Gastrocnemius medialis (tissue), 4 donors: ENCODE results near the gene FLT3. TPM values are rescaled to one million over a fixed set of nuclear protein-coding genes. Genes with fewer than 3 reads are reported as not detected.
"Not testable (repeated sequence)": the region's sequence is repeated elsewhere in the genome, so short reads cannot be mapped to it uniquely, and the experiment has no call there.

Experiments
- ATAC-seq, 2 donors: fragments of 150-250 bp; one replicate each; pipeline ENCODE4 v1.9.1; 2016
- DNase-seq, 2 donors: peaks; one replicate each; pipeline ENCODE4 v3.0.0-alpha.2; 2019
- H3K27ac ChIP-seq, 4 donors: fragments of 200-600 bp; sonication (generic); 1 replicate in 1 of 4; 2 replicates in 3 of 4; pipeline ENCODE4 v1.5.1; 2016 to 2018; ENCODE audit warnings: mild to moderate bottlenecking in 2 of 4, moderate library complexity in 1 of 4
- H3K27me3 ChIP-seq, 3 donors: fragments of 200-600 bp; sonication (generic) in 2 of 3; 1 replicate in 1 of 3; 2 replicates in 2 of 3; pipeline versions ENCODE4 v1.5.1 to v1.6.0; 2016 to 2019; ENCODE audit warnings: mild to moderate bottlenecking in 1 of 3, moderate library complexity in 1 of 3
- H3K36me3 ChIP-seq, 2 donors: fragments of 200-600 bp; sonication (generic) in 1 of 2; one replicate each; pipeline ENCODE4 v1.5.1; 2017 to 2018
- H3K4me1 ChIP-seq, 2 donors: fragments of 200-600 bp; sonication (generic) in 1 of 2; one replicate each; pipeline ENCODE4 v1.5.1; 2016 to 2017; ENCODE audit warnings: mild to moderate bottlenecking in 2 of 2
- H3K4me3 ChIP-seq, 4 donors: fragments of 200-600 bp; sonication (generic) in 3 of 4; 1 replicate in 1 of 4; 2 replicates in 3 of 4; pipeline ENCODE4 v1.5.1; 2016 to 2019; ENCODE audit warnings: mild to moderate bottlenecking in 2 of 4
- H3K9me3 ChIP-seq, 3 donors: fragments of 200-600 bp; sonication (generic) in 2 of 3; 1 replicate in 1 of 3; 2 replicates in 2 of 3; pipeline ENCODE4 v1.5.1; 2016 to 2019
- CTCF ChIP-seq, 5 experiments: fragments of 450-650 bp in 3 of 5; fragments of 200-600 bp in 2 of 5; sonication (generic) in 2 of 5; IDR thresholded peaks in 4 of 5; conservative IDR thresholded peaks in 1 of 5; 1 replicate in 4 of 5; 2 replicates in 1 of 5; pipeline ENCODE4 v1.5.1; 2016 to 2019; ENCODE audit warnings: antibody characterized with exemption in 5 of 5, mild to moderate bottlenecking in 3 of 5, moderate library complexity in 3 of 5
- POLR2A ChIP-seq, 2 donors: fragments of 450-650 bp; IDR thresholded peaks; one replicate each; pipeline ENCODE4 v1.6.1; 2017; ENCODE audit warnings: antibody characterized with exemption in 2 of 2, mild to moderate bottlenecking in 2 of 2, moderate library complexity in 2 of 2
- in situ Hi-C, 4 donors: fragments of 200-750 bp; cut with MboI; loops; one replicate each; pipeline versions ENCODE4 v1.15.0 to v1.8.0; 2017; ENCODE audit warnings: low sequenced_read_pairs in 4 of 4
- intact Hi-C: fragments of 100-400 bp; cut with DNase I; formaldehyde crosslinking; loops from one replicate; pipeline ENCODE4 v1.15.1; 2023; ENCODE audit warnings: low total_unique reads
- total RNA-seq, 4 donors: library from RNA; depleted of rRNA; stranded (reverse); fragments of >200 nt; gene quantifications; one replicate each; pipeline versions ENCODE4 v1.1.0 to v1.2.3, GENCODE V29; 2016

Gene FLT3
- total RNA-seq, 4 donors from 2014 or later, result 0.22 to 0.92 (median 0.37) TPM

GRCh38 chr13:28117689-28118377 is 17.5 kb upstream of the FLT3 start:
- Histone ChIP-seq H3K27me3 (no peaks in the 10 kb centered on the region), H3K4me1 (no peaks in the 10 kb centered on the region), H3K4me3 (no peak overlapping the region), H3K9me3 (no peaks in the 10 kb centered on the region), H3K27ac (no peak overlapping the region), H3K36me3 (no peaks in the 10 kb centered on the region)
- TF ChIP-seq CTCF (IDR thresholded peaks at IDR 0.05 in 4 of 5, conservative IDR thresholded peaks at IDR 0.05 in 1 of 5) (no peak), POLR2A (IDR thresholded peaks at IDR 0.05) (no peak)
- DNase-seq (peak in 1 of 2 donors; percentile 34), ATAC-seq (no peak)
- intact Hi-C loops, result no loop called here
- in situ Hi-C loops, result no loop called here

- no peak for ATAC-seq
- H3K27me3 ChIP-seq, result no peaks in the 10 kb centered on the region
- TF ChIP-seq CTCF (IDR thresholded peaks at IDR 0.05 in 4 of 5, conservative IDR thresholded peaks at IDR 0.05 in 1 of 5), result no peak
- no peak for TF ChIP-seq POLR2A (IDR thresholded peaks at IDR 0.05)
- in situ Hi-C loops (no loop called here), intact Hi-C loops (no loop called here)
- H3K4me1 ChIP-seq, result no peaks in the 10 kb centered on the region
- no peaks in the 10 kb centered on the region for H3K36me3 ChIP-seq
- H3K4me3 ChIP-seq, result no peak overlapping the region
- no peak overlapping the region for H3K27ac ChIP-seq
- H3K9me3 ChIP-seq, result no peaks in the 10 kb centered on the region
- no peak for DNase-seq
These were observed 16.4 kb upstream of the FLT3 start for GRCh38 chr13:28116736-28117135.

- Histone ChIP-seq H3K36me3 (no peaks in the 10 kb centered on the region), H3K4me1 (no peaks in the 10 kb centered on the region), H3K27ac (no peak overlapping the region), H3K27me3 (no peaks in the 10 kb centered on the region), H3K9me3 (no peaks in the 10 kb centered on the region), H3K4me3 (no peak overlapping the region)
- in situ Hi-C loops (no loop called here), intact Hi-C loops (no loop called here)
- ATAC-seq, result no peak
- no peak for DNase-seq
- TF ChIP-seq POLR2A (IDR thresholded peaks at IDR 0.05) (no peak), CTCF (IDR thresholded peaks at IDR 0.05 in 4 of 5, conservative IDR thresholded peaks at IDR 0.05 in 1 of 5) (no peak)
These were observed 10.0 kb upstream of the FLT3 start for GRCh38 chr13:28110414-28110813.

GRCh38 chr13:28106976-28107375 is 6.6 kb upstream of the FLT3 start:
- no peak overlapping the region for H3K4me3 ChIP-seq
- TF ChIP-seq POLR2A (IDR thresholded peaks at IDR 0.05), result no peak
- no peak for TF ChIP-seq CTCF (IDR thresholded peaks at IDR 0.05 in 4 of 5, conservative IDR thresholded peaks at IDR 0.05 in 1 of 5)
- in situ Hi-C loops, result no loop called here

GRCh38 chr13:28101886-28102285 is 1.5 kb upstream of the FLT3 start:
- H3K4me3 ChIP-seq, H3K4me1 ChIP-seq, H3K27ac ChIP-seq, DNase-seq, ATAC-seq, intact Hi-C loops, in situ Hi-C loops, H3K36me3 ChIP-seq, H3K9me3 ChIP-seq: not testable (repeated sequence)
- peaks cover 45 to 71% (median 45%) of the 10 kb centered on the region in 3 donors for H3K27me3 ChIP-seq

More at GRCh38 chr13:28106976-28107375, 6.6 kb upstream of the FLT3 start:
- no peaks in the 10 kb centered on the region for H3K36me3 ChIP-seq
- no peaks in the 10 kb centered on the region for H3K4me1 ChIP-seq
- DNase-seq (no peak), ATAC-seq (no peak)
- intact Hi-C loops, result no loop called here
- H3K27me3 ChIP-seq, result peaks cover 7 to 24% (median 11%) of the 10 kb centered on the region in 3 donors
- no peak overlapping the region for H3K27ac ChIP-seq
- H3K9me3 ChIP-seq, result no peaks in the 10 kb centered on the region
